H1 (cell line): ENCODE data around the gene CRTC1. TPM values are rescaled to one million over a fixed set of nuclear protein-coding genes. Genes with fewer than 3 reads are reported as not detected.
A peak's percentile ranks its signal among the peaks of the same experiment; 100 is the strongest.

ENCODE experiments used
- CHD7 ChIP-seq: fragments of 300-600 bp; sonication (generic); IDR thresholded peaks from 2 replicates; pipeline ENCODE4 v1.7.1; 2012; ENCODE audit warnings: low read length, moderate library complexity, mild to moderate bottlenecking, inconsistent platforms; ENCODE audit not compliant: insufficient replicate concordance
- CTCF ChIP-seq, 3 experiments: IDR thresholded peaks; 1 replicate in 2 of 3; 2 replicates in 1 of 3; pipeline versions ENCODE4 v1.5.1 to v1.6.1; 2011; ENCODE audit warnings: low read length in 3 of 3, mild to moderate bottlenecking in 3 of 3, inconsistent platforms in 2 of 3, low read depth in 1 of 3, moderate library complexity in 1 of 3; ENCODE audit not compliant: insufficient read depth in 1 of 3; ENCODE audit errors: control extremely low read depth in 1 of 3
- GTF2F1 ChIP-seq: IDR thresholded peaks from 2 replicates; pipeline ENCODE4 v1.6.1; 2012; ENCODE audit warnings: low read depth, low read length, improper control_type of control experiment, borderline replicate concordance
- RAD21 ChIP-seq, 2 experiments: IDR thresholded peaks in 1 of 2; conservative IDR thresholded peaks in 1 of 2; 2 replicates each; pipeline ENCODE4 v1.6.1; 2011; ENCODE audit warnings: low read depth in 2 of 2, low read length in 2 of 2, improper control_type of control experiment in 1 of 2, inconsistent platforms in 1 of 2, mild to moderate bottlenecking in 1 of 2, moderate library complexity in 1 of 2
- RBBP5 ChIP-seq: IDR thresholded peaks from 2 replicates; pipeline ENCODE4 v1.7.1; 2012; ENCODE audit warnings: low read depth, mild to moderate bottlenecking, inconsistent platforms, low read length, moderate library complexity, borderline replicate concordance
- RXRA ChIP-seq: IDR thresholded peaks from 2 replicates; pipeline ENCODE4 v1.6.1; 2011; ENCODE audit warnings: low read depth, mild to moderate bottlenecking, low read length, moderate library complexity; ENCODE audit not compliant: insufficient read depth
- polyA plus RNA-seq, 7 experiments: library from polyadenylated mRNA; depleted of rRNA in 3 of 7; stranded (reverse) in 5 of 7; unstranded in 2 of 7; fragments of >200 nt in 5 of 7; fragments of 200-250 nt in 2 of 7; gene quantifications; 1 replicate in 5 of 7; 2 replicates in 1 of 7; 4 replicates in 1 of 7; pipeline versions ENCODE4 v1.2.1 to v1.2.3, GENCODE V29; 2011 to 2013; ENCODE audit warnings: missing spikeins in 2 of 7, mixed read lengths in 2 of 7
- total RNA-seq: library from RNA; stranded (reverse); fragmentation: NEBNext Ultra II Directional; extraction: Animal tissue kit (Norgen Biotek cat#: 25700); gene quantifications from 2 replicates; pipeline ENCODE4 v1.2.1, GENCODE V29; 2021
- TF ChIP-seq, protein P1 (sequence below): IDR thresholded peaks from 2 replicates; pipeline ENCODE4 v1.6.1; 2011; ENCODE audit warnings: low read depth, mild to moderate bottlenecking, low read length; ENCODE audit not compliant: insufficient read depth

CRTC1 gene
- total and polyA plus RNA-seq, 2 of the 8 experiments (the other 6 are each of a cell fraction or from before 2014, with no cell fraction given): 2.9 to 8.5 TPM

DNA sequence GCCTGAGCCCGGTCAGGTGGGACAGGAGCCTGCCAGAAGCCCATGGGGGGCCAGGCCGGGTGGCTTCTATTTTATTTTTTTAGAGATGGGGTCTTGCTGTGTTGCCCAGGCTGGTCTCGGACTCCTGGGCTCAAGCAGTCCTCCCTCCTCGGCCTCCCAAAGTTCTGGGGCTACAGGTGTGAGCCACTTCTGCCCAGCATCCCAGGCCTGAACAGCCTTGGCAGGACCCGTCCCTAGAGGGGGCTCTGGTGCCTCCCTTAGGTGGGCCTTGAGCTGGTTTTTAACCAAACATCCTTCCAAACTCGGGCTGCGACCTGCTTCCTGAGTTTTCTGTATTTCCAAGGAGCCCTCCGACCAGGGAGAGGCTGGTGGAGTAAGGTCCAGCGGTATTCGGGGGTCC lies 97.2 kb downstream of the CRTC1 start (continued):
- TF ChIP-seq CHD7: no peak
- TF ChIP-seq RBBP5: no peak
- no peak for TF ChIP-seq GTF2F1
- no peak for TF ChIP-seq RXRA
- peak; percentile 58 to 60 (median 59) for TF ChIP-seq CTCF (IDR thresholded peaks at IDR 0.05; ENCODE audit: control extremely low read depth in 1 of 3, insufficient read depth in 1 of 3, low read depth in 1 of 3, low read length in 3 of 3)
- peak; percentile 59 to 70; a peak in 3 of 4 replicates for TF ChIP-seq RAD21 (IDR thresholded peaks at IDR 0.05 in 1 of 2, conservative IDR thresholded peaks at IDR 0.05 in 1 of 2; ENCODE audit: low read depth in 2 of 2, low read length in 2 of 2)
- TF ChIP-seq, protein P1, sequence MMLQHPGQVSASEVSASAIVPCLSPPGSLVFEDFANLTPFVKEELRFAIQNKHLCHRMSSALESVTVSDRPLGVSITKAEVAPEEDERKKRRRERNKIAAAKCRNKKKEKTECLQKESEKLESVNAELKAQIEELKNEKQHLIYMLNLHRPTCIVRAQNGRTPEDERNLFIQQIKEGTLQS: no peak
